ENCODE results near the gene PHOSPHO2. TPM values are rescaled to one million over a fixed set of nuclear protein-coding genes. Genes with fewer than 3 reads are reported as not detected.

PHOSPHO2 gene
- total RNA-seq, 2 donors from 2014 or later = 5.3 to 7.0 TPM

DNA sequence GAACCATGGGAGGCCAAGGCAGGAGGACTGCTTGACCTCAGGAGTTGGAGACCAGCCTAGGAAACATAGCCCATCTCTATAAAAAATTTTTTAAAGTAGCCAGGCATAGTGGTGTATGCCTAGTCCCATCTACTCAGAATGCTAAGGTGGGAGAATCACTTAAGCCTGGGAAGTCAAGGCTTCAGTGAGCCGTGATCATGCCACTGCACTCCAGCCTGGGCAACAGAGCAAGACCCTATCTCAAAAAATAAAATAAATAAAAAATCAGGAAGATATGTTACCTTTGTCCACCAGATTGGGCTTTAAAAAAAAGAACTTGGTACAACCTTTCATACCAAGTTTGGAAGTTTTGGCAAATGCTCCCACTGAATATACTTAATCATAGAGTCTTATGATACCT, 35.4 kb upstream of the PHOSPHO2 start:
- Histone ChIP-seq H3K27ac (no peak overlapping the region), H3K9ac (ENCODE audit: low read depth in 2 of 2, low read length in 2 of 2) (no peak overlapping the region), H3K9me3 (no peaks in the 10 kb centered on the region), H3K27me3 (no peaks in the 10 kb centered on the region), H3K4me1 (no peaks in the 10 kb centered on the region), H3K4me3 (no peak overlapping the region), H3K36me3 (no peaks in the 10 kb centered on the region)
- TF ChIP-seq, protein P1, sequence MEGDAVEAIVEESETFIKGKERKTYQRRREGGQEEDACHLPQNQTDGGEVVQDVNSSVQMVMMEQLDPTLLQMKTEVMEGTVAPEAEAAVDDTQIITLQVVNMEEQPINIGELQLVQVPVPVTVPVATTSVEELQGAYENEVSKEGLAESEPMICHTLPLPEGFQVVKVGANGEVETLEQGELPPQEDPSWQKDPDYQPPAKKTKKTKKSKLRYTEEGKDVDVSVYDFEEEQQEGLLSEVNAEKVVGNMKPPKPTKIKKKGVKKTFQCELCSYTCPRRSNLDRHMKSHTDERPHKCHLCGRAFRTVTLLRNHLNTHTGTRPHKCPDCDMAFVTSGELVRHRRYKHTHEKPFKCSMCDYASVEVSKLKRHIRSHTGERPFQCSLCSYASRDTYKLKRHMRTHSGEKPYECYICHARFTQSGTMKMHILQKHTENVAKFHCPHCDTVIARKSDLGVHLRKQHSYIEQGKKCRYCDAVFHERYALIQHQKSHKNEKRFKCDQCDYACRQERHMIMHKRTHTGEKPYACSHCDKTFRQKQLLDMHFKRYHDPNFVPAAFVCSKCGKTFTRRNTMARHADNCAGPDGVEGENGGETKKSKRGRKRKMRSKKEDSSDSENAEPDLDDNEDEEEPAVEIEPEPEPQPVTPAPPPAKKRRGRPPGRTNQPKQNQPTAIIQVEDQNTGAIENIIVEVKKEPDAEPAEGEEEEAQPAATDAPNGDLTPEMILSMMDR (IDR thresholded peaks at IDR 0.05) = no peak
- DNase-seq = no peak
- intact Hi-C loops (cut with DNase I) = no loop called here

- no peaks in the 10 kb centered on the region for H3K4me1 ChIP-seq
- no peaks in the 10 kb centered on the region for H3K27me3 ChIP-seq
- H3K9me3 ChIP-seq = no peaks in the 10 kb centered on the region
- no peak for DNase-seq
- H3K27ac ChIP-seq = no peak overlapping the region
- TF ChIP-seq, protein P1 (IDR thresholded peaks at IDR 0.05) = no peak
- intact Hi-C loops (cut with DNase I) = no loop called here
- H3K4me3 ChIP-seq = no peak overlapping the region
- H3K36me3 ChIP-seq = no peaks in the 10 kb centered on the region
- no peak overlapping the region for H3K9ac ChIP-seq (ENCODE audit: low read depth in 2 of 2, low read length in 2 of 2)
Observed at GRCh38 chr2:169659320-169659719, 34.9 kb upstream of the PHOSPHO2 start.

GRCh38 chr2:169661265-169661664, 33.0 kb upstream of the PHOSPHO2 start:
- H3K4me3 ChIP-seq = no peak overlapping the region
- intact Hi-C loops (cut with DNase I) = no loop called here
- no peaks in the 10 kb centered on the region for H3K36me3 ChIP-seq
- H3K27ac ChIP-seq = no peak overlapping the region
- TF ChIP-seq, protein P1 (IDR thresholded peaks at IDR 0.05) = no peak
- no peak overlapping the region for H3K9ac ChIP-seq (ENCODE audit: low read depth in 2 of 2, low read length in 2 of 2)
- H3K27me3 ChIP-seq = no peaks in the 10 kb centered on the region
- no peak for DNase-seq
- no peaks in the 10 kb centered on the region for H3K9me3 ChIP-seq
- no peaks in the 10 kb centered on the region for H3K4me1 ChIP-seq

GRCh38 chr2:169662744-169663143, 31.5 kb upstream of the PHOSPHO2 start:
- Histone ChIP-seq H3K27ac (no peak overlapping the region), H3K4me3 (no peak overlapping the region), H3K4me1 (no peaks in the 10 kb centered on the region), H3K9ac (ENCODE audit: low read depth in 2 of 2, low read length in 2 of 2) (no peak overlapping the region), H3K36me3 (no peaks in the 10 kb centered on the region), H3K27me3 (no peaks in the 10 kb centered on the region), H3K9me3 (no peaks in the 10 kb centered on the region)
- intact Hi-C loops (cut with DNase I) = no loop called here
- no peak for DNase-seq
- TF ChIP-seq, protein P1 (IDR thresholded peaks at IDR 0.05) = no peak

- H3K9me3 ChIP-seq = no peaks in the 10 kb centered on the region
- TF ChIP-seq, protein P1 (IDR thresholded peaks at IDR 0.05) = no peak
- no peak for DNase-seq
- H3K4me1 ChIP-seq = no peaks in the 10 kb centered on the region
- H3K36me3 ChIP-seq = no peaks in the 10 kb centered on the region
- H3K27ac ChIP-seq = no peak overlapping the region
- H3K9ac ChIP-seq (ENCODE audit: low read depth in 2 of 2, low read length in 2 of 2) = no peak overlapping the region
- intact Hi-C loops (cut with DNase I) = no loop called here
- H3K27me3 ChIP-seq = no peaks in the 10 kb centered on the region
- H3K4me3 ChIP-seq = no peak overlapping the region
Observed at GRCh38 chr2:169663247-169663646, 31.0 kb upstream of the PHOSPHO2 start.

DNA sequence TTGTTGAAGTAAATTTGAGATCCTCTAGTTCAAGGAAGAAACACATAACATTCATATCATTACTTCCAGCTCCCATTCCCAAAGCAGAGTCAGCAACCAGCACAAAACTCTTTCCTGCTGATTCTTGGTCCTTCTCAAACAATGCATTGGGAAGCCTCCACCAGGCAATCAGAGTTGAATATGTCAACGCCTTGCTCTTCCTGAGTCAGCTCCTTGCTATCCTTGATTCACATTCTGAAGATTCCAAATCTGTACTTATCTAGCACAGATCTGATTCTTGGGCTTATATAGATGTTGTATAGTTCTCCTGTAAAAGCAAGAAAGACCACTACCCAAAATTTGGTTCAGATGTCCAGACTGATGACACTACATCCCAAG, 29.7 kb upstream of the PHOSPHO2 start:
- Histone ChIP-seq H3K27ac (no peak overlapping the region), H3K9ac (ENCODE audit: low read depth in 2 of 2, low read length in 2 of 2) (no peak overlapping the region), H3K4me1 (no peaks in the 10 kb centered on the region), H3K4me3 (no peak overlapping the region), H3K27me3 (no peaks in the 10 kb centered on the region), H3K9me3 (no peaks in the 10 kb centered on the region), H3K36me3 (no peaks in the 10 kb centered on the region)
- intact Hi-C loops (cut with DNase I) = no loop called here
- TF ChIP-seq, protein P1 (IDR thresholded peaks at IDR 0.05) = no peak
- DNase-seq = no peak
